Esophagus mucosa (tissue), 1 donor: ENCODE measurements around the gene RAB27B. TPM values are rescaled to one million over a fixed set of nuclear protein-coding genes. Genes with fewer than 3 reads are reported as not detected.
A peak's percentile ranks its signal among the peaks of the same experiment; 100 is the strongest.

Source experiments
- ATAC-seq: fragments of 200-7000 bp; cut with Tn5 transposase; one replicate; pipeline ENCODE4 v1.9.1; 2020
- total RNA-seq: library from RNA; stranded (reverse); gene quantifications from one replicate; pipeline ENCODE4 v1.2.4, GENCODE V29; 2023
- donor health status: DM: yes; HTN: yes; CAD: no.

The RAB27B gene
- total RNA-seq, 1 donor from 2014 or later: 35.3 TPM

DNA sequence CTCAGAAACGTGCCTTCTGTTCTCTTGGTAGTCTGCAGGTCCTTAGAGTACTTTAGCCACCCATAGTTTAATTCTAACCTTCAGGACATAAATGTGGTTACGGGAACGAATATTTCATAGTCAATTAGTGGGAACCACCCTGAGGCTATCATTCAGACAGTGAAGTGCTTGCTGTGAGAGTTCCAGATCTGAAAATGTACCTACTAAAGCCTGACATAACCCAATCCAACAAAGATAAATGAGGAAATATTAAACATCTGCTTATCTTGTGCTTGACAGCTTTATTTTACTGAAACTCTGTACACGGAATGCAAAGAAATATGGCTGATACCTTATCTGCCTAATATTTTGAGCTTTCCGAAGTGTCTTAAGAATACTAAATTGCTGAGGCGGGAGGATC is 43.0 kb downstream of the RAB27B start:
- ATAC-seq: no peak

DNA sequence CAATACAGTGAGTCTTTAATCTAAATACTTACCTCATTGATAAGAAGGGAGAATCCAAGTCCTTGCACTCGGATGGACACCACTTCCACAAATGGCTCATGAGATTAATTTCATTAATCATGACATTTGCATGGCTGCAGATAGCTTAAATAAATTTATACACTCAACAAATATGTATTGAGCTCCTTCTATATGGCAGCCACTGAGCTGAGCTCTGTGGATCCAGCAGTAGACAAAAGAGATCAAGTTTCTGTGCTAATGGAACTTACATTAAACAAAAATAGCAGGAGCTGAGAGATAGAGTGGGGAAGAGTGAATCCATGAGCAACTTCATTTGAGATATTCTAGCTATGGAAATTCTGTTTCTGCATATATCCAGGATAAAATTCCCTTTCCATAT is 44.4 kb downstream of the RAB27B start:
- ATAC-seq: no peak

DNA sequence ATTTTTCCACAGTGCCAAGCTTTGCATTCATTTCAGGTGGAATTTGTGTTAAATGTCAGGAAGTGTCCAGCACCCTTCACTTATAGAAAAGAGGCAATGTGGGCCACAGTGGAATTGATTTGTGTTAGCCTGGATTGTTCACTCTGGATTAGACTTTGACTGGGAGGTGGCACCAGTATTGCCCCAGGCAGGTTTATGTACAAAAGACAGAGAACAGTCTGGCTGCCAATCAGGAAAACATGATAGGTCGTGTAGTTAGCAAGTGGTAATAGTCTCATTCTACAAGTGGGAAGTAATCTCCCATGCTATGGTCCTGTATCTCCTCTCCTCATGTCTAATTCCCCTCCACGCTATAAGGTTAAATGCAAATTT is 45.6 kb downstream of the RAB27B start:
- ATAC-seq: peak; percentile 67

DNA sequence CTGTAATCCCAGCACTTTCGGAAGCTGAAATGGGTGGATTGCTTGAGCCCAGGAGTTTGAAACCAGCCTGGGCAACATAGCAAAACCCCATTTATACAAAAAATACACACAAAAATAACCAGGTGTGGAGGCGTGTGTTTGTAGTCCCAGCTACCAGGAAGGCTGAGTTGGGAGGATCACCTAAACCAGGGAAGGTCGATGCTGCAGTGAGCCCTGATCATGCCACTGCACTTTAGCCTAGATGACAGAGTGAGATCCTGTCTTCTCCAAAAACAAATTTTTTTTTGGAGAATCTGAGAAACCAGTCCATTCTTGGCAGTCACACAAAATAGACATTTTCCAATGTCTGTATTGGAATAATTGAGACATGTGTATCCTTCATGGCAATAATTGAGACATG is 46.8 kb downstream of the RAB27B start:
- ATAC-seq: no peak

DNA sequence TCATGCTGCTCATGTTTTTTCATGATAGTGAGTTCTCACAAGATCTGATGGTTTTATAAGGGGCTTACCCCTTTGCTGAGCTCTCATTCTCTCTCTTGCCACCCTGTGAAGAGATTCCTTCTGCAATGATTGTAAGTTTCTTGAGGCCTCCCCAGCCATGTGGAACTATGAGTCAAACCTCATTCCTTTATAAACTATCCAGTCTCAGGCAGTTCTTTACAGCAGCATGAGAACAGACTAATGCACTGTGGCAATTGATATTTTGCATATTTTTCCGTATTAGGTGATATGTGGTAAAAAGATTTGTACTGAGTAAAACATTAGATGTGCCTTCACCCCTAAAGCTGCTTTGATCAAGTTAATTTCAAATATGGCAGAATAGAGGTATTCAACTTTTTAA is 48.8 kb downstream of the RAB27B start:
- no peak for ATAC-seq

DNA sequence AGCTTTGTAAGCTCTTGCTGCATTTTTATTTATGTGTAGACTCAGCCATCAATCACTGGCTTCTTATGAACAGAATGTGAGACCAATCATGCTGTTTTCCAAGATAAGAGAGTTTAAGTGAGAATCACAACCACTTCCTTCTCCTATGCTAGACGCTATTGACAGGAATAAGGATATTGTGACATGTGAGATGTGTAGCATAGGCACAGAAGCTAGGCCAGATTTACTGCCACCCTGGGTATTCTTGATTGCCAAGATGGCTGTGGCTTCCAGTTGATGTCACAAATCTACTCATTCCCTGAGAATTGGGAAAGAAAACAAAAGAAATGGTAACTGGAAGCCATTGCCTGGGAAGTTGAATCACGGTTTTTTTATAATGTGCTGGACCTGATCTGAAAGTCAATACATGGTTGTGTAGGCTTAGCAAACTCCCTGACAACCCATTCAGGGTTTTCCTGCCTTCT is 49.9 kb downstream of the RAB27B start:
- ATAC-seq: no peak

DNA sequence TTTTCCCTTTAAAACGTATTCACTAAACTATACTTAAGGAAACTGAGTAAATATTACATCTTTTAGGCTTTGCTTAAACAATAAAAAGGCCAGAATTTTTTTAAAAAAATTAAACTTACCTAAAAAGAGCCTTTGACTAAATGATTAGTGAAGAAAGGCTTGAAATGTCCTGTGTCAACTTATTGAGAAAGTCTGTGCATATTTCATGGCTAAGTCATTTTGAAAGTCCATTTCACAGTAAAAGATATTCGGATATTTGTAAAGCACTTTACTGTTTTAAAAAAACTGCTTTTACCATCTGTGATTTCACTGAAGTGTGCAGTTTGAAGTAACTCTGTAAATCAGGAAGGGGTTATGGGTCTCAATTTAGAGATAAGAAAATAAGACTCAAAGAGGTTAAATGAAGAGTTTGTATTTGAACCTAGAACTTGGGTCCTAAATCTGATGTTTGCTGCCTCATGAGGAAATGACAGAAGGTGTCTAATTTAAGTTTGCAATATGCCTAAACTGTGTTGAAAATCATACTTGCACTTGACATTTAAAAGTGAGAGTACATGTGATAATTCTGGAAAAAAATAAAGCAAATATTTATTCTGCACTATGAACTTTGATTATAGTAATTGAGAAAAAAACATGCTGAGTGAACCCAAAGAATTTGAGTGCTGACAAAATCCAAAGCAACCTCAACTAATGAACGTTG is 50.5 kb downstream of the RAB27B start:
- no peak for ATAC-seq

DNA sequence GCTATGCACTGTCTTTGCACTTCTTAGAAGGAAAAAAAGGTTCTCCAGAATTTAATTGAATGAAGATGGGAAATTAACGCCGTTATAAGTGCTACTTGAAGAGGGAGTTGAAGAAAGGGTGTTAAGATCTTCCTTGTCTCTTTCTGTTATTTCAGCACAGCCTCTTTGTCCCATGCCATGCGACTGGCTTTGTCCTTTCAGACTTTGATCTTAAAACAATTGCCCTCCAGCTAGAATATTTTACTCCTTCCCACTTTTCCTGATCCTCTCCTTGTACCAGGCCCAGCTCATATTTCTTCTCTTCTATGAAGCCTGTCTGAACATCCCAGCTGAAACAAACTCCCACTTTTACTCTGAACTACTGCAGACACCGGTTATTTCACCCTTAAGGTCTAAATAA is 51.4 kb downstream of the RAB27B start:
- no peak for ATAC-seq

DNA sequence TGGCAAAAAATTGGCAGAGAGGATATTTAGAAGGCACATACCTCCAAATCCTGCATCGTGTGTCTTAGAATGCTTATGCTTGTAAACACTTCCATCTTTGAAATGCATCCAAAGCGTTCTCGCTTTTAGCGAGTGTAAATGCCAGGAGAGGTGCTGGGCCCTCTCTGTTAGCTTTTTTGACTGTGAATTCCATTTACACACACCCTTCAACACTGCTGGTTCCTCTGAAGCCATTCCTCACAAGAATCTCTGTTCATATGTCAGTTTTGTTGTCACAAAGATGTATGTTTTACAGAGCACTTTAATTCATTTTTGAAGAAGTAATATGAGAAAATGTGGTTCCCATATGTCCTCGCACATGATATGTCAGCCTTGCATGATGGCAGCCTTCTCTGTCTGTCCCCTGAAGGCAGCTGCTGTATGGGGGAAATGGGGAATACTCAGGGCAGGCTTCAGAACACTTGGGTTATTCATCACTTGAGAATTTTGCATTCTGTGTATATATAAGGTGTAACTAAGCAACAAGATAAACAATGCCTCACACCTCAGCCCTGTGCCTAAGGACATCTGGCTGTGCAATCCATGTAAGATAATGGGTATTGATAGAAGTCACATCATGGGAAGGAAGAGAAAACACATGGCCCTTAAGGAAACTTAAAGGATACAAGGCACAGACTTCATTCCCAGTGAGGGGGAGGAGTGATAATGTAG is 52.3 kb downstream of the RAB27B start:
- no peak for ATAC-seq

DNA sequence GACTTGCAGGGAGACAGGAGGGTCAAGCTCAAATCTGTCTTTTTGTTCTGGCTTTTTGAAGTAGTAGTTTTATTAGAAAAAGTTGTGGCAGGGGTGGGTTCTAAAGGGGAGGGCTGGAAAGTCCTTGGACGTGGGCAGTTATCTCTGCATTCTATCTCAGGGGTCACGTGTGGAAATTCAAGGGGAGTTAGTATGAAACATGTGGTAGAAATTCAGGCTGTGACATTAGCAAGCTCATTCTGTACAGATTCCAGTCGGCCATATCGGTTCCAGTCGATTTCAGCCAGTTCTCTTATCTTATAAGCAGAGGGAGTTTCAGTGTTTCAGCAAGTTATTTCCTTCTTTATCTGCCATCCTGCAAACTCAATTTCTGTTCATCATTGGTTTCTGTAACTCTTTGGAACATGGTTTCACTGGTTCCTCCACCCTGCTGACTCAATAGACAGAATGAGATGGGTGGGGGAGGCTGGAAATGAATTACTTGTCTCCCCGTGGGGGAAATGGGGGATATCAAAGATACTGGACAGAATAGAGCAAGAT is 53.0 kb downstream of the RAB27B start:
- ATAC-seq: no peak

DNA sequence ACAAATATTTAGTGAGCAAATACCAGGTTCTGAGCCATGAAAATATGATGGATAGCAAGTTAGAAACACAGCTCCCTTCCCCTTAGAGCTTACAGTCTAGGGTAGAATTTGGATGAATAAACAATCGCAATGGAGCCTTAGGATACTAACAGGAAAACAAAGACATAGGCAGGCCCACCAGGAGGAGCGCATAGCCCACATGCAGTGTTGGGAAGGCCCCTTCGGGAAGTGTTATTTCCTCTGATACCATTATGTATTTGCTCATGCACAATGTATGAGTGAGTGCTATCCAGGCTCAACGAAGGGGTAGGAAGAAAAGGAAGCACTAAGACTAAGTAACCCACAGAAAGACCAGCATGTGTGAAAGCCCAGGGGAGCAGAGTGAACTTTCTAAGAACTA is 54.0 kb downstream of the RAB27B start:
- ATAC-seq: no peak

DNA sequence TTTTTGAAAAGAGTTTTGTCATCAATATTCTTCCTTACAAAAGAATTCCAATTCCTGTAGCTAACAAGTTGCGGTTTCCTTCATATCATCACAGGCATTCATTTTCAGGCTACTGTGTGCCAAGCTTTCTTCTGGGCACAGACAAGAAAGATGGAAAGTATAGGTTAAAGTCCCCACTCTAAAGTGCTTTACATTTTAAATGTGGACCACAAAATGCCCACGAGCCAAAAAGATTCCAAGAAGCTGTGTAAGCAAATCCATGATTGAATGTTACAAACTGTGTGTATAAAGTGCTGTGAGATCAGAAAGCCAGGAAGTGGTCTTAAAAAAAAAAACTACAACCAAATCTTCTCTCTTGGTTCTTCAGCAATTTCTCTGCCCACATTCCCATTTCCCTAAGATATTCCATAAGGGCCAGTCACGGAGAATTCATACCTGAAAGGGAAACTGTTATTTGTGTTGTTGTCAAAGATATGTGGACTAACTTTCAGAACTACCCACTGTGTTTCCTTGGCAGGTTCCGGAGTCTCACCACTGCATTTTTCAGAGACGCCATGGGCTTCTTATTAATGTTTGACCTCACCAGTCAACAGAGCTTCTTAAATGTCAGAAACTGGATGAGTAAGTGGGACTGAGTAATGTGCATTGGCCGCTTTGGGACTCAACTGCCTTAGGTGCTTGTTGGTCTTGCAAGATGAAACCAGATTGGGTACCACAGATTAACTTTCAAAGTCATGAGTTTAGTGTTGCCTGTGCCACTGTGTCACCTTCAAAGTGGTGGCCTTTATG is 55.7 kb downstream of the RAB27B start:
- ATAC-seq: no peak

DNA sequence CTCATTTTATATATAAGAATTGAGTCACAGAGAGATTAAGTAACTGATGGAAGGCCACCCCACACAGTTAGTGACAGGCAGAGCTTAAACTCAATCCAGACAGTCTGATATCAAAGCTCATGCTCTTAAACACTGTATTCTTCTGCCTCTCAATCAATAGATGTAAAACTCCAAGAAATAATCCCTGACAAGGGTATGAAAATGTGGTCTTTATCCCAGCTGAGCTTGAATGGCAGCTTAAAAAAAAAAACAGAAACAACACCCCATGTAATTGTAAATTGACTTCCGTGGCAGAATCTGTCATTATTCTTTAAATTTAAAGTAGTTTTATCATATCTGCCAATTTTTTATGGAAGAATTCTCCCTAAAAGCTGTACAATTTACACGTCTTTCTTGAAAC is 60.1 kb downstream of the RAB27B start:
- ATAC-seq: no peak

DNA sequence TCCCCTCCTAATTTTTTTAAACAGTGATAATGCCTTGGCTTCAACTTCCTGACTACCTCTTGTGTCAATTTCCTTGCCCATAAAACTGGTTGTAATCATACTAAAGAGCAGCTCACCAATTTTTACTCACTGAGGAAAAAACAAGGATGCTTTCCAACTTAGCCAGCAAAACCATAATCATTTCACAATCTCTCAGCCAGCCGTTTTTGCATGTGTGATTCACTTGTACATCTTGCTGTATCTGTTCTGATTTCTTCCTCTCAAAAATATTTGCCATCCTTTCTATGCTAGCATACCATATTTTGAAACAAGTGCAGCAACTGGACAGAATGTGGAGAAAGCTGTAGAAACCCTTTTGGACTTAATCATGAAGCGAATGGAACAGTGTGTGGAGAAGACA is 60.7 kb downstream of the RAB27B start:
- ATAC-seq: no peak

DNA sequence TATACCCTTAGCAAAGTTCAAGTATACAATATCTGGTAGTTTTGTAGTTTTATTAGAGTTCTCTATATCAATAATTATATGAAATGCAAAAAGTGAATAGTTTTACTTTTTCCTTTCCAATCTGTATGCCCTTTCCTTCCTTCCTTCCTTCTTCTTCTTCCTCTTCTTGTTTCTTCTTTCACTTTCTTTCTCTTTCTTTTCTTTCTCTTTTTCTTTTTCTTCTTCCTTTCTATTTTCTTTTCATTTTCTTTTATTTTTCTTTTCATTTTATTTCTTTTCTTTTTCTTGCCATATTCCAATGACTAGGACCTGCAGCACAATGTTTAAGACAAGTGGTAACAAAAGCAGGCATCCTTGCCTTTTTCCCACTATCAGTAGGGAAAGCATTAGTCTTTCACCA is 71.2 kb downstream of the RAB27B start:
- ATAC-seq: no peak

DNA sequence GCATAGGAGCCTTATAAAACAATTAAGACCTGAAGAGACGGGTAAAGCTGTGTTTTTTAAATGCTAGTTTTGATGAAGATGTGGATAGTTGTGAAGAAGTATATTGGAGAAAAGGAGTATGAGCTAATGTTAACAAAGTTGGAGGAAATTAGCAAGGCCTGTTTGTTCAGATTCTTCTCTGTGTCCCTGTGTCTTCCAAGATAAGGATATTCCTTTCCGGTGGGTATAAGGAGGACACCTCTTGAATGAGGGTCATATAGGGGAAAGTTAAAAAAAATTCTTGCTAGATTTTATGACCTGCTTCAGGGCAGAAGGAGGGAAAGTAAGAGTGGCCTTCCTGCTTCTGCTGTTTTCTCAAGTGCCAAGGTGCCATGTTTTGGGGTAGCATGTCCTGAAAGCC is 72.0 kb downstream of the RAB27B start:
- no peak for ATAC-seq

DNA sequence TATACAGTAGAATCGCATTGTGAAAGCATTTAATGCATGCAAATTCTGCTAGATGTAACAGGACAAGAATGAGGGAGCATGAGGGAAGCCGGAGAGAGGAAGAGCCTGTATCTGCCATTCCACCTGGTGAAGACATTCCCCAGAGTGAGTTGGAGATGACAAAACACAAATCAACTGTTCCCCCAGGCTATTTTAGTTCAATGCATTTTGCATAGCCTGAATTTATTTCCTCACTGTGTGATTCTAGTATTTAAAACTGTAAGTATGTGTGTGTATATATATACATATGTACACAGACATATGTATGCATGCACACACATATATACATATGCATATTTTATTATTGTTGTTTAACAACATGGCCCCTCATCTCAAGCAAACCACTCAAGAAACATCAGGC is 76.3 kb downstream of the RAB27B start:
- ATAC-seq: no peak

DNA sequence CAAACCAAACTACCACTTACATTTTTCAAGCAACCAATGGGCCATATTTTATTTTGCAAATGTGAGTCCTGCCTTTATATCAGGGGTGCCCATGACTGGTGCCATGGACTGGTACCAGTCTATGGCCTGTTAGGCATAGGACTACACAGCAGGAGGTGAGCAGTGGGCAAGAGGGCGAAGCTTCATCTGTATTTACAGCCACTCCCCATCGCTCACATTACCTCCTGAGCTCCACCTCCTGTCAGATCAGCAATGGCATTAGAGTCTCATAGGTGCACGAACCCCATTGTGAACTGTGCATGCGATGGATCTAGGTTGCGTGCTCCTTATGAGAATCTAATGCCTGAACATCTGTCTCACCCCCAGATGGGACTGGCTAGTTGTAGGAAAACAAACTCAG is 77.4 kb downstream of the RAB27B start:
- no peak for ATAC-seq

DNA sequence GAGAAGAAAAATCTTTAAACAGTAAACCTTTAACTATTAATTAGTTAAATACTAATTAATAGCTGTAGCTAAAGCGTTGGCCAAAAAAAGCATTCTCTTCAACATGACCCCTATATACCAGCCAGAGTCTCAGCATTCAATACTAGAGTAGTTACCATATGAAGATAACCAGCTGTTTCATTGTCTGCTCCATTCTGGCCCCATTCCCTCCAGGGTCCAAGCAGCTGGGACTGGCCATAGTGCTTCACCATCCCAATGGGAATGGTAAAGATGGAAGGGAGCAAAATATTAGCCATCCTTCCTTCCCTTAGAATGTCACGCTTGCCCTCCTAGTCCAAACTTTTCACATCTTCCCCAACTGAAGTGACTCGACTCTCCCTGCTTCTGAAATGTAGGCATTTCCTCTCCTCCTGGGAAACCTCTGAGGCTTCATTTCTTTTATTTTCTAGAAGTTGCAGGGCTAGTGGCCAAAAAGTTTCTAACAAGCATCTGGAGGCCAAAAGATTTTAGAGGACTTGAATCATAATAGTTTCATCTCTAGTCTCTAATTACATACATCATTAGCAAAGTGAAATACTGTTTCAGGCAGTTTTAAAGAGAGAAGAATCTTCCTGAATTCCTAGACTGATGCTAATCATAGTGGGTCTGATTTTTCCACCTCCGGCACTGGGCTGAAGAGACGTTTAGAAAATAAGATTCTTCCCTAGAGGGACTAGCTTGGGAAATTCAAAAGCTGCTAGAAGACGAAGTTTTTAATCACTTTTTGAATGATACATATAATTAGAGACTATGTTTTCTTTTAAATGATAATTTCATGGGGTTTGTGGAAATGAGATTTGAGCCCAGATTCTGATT is 78.3 kb downstream of the RAB27B start:
- ATAC-seq: no peak

DNA sequence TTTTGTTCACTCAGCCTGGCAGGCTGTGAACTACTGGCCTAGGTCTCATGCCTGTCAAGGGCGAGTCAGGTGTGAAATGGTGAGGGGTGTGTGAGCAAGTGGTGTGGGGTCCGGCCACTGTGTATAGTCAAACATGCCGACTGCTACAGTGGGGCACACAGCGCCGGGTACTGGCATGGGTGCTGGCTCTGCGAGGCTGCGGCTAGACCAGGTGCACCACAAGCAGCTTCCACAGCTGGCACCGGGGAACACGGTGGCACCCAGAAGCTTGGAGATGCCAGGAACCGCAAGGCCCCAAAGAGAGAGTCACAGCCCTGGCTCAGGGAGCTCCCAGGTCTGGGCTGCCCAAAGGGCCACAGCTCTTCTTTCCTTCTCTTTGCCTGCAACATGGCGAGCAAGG is 81.3 kb downstream of the RAB27B start:
- ATAC-seq: no peak

DNA sequence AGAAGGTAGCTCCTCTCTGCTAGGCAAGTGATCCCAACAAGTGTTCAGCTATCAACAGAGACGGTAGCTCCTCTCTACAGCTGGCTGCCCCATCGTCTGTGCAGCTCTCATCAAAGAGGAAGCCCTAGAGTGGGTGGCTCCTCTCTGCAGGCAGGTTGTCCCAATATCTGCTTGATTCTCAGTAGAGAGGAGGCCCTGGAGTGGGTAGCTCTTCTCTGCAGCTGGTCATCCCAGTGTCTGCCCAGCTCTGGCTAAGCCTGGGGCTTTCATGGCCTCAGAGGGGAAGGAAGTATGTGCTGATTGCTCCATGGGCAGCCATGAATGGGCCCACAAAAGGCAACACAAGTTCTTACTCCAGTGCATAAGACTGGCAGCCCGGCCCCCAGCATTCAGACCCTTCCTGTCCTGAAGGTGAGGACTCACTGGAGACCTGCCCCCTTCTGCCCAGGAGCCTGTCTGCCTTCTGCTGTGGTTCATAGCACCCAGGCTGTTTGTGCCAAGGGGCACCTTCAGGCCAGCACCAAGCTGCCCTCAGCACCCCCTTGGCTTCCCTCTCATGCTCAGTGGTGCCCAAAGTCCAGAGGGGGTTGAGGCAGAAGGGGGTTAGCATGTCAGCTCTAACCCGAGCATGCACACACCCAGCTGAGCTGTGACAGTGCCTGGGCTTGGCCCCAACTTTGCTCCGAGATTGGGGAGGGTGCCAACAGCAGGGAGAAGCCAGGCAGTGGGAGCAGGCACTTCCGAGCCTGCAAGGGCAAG is 82.1 kb downstream of the RAB27B start:
- no peak for ATAC-seq

DNA sequence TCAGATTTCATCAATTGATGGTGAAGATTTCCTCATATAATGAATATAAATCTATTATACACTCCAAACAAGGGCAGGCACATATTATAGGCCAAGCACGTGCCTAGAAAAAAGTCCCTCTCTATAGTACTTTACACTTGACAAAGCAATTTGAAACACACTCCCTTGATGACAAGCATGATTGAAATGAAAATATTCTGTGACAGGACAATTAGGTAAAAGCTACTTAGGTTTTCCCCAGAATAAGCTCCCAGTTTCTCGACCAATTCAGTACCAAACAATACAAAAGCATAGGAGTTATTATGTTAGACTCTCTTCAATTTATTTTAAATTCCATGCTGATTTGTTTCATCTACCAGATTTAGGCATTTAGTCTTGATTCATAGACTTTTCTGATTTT is 83.3 kb downstream of the RAB27B start:
- no peak for ATAC-seq
